GM20000 (cell line): ENCODE measurements around the gene KRTAP10-6.
"Not testable (repeated sequence)": the region's sequence is repeated elsewhere in the genome, so short reads cannot be mapped to it uniquely, and the experiment has no call there.

Experiments
- DNase-seq: peaks from one replicate; pipeline ENCODE4 v3.0.0; 2012; ENCODE audit warnings: low spot score
- TF ChIP-seq, protein P1 (sequence below): IDR thresholded peaks from 2 replicates; pipeline ENCODE4 v1.5.1; 2012; ENCODE audit warnings: mild to moderate bottlenecking, control low read depth; ENCODE audit errors: extremely low read depth, missing control alignments

KRTAP10-6 gene

DNA sequence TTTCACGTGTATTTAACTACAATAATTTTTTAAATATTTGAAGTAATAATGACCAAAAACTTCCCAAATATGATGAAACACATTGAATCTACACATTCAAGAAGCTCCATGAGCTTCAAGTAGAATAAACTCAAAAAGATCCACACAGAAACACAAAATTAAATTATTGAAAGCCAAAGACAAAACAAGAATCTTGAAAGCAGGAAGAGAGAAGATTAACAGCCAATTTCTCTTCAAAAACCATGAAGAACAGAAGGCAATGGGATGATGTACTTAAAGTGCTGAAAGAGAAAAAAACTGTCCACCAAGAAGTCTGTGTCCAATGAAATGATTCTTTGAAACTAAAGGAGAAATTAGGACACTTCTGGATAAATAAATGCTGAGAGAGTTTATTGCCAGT lies 39.8 kb upstream of the KRTAP10-6 start:
- no peak for DNase-seq

DNA sequence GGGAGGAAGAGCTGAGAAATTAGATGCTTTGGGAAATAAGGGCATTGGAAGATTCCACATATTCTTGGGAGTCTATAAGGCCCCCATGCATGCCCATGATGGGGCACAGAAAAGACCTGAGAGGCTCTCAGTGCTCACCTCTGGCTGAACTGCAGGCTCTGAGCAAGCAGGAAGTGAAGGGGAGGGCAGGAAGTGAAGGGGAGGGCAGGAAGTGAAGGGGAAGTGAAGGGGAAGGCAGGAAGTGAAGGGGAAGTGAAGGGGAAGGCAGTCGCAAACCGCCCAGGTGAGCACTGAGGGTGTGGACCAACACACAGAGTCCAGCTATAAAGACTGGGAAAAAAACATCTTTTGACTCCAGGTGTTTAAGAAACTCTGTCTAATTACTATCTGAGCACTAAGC lies 38.1 kb upstream of the KRTAP10-6 start:
- DNase-seq = no peak

More for the DNA sequence above, 39.8 kb upstream of the KRTAP10-6 start:
- TF ChIP-seq, protein P1, sequence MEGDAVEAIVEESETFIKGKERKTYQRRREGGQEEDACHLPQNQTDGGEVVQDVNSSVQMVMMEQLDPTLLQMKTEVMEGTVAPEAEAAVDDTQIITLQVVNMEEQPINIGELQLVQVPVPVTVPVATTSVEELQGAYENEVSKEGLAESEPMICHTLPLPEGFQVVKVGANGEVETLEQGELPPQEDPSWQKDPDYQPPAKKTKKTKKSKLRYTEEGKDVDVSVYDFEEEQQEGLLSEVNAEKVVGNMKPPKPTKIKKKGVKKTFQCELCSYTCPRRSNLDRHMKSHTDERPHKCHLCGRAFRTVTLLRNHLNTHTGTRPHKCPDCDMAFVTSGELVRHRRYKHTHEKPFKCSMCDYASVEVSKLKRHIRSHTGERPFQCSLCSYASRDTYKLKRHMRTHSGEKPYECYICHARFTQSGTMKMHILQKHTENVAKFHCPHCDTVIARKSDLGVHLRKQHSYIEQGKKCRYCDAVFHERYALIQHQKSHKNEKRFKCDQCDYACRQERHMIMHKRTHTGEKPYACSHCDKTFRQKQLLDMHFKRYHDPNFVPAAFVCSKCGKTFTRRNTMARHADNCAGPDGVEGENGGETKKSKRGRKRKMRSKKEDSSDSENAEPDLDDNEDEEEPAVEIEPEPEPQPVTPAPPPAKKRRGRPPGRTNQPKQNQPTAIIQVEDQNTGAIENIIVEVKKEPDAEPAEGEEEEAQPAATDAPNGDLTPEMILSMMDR = no peak

GRCh38 chr21:44628707-44629391 lies 36.5 kb upstream of the KRTAP10-6 start:
- TF ChIP-seq, protein P1 = no peak
- no peak for DNase-seq

More for the DNA sequence above, 38.1 kb upstream of the KRTAP10-6 start:
- TF ChIP-seq, protein P1 = no peak

DNA sequence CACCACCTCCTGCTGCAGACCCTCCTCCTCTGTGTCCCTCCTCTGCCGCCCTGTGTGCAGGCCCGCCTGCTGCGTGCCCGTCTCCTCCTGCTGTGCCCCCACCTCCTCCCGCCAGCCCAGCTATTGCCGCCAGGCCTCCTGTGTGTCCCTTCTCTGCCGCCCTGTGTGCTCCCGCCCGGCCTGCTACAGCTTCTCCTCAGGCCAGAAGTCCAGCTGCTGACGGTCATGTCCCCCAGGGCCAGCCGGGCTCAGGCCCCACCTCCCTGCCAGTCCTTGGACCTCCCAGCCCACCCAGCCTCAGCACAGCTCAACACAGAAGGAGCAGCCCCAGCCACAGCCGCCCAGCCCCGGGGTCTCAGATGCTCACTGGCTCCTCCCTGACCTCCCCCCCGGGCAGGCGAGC lies 35.5 kb upstream of the KRTAP10-6 start:
- not testable (repeated sequence) for DNase-seq

- not testable (repeated sequence) for DNase-seq
These were observed 35.0 kb upstream of the KRTAP10-6 start for GRCh38 chr21:44627181-44627822.

DNA sequence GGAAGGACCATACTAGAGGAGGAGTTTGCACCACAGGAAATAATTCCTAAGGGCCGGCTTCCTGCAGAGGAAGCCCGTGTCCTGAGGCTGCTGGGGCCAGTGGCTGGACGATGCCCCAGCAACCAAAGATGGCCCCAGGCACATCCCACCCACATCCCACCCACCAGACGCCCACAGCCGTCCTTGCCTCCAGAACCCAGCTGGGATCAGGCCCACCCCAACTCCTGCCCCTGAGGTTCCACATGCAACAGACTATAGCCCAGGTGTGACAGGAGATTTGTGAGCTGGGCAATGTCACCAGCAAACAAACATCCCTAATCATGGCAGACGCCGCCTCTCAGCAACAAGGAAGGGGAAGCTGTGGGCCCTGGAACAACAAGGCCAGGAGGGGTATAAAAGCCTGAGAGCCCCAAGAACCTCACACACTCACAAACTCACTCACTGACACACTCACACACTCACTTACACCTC lies 34.4 kb upstream of the KRTAP10-6 start, which contains the start of gene KRTAP10-9:
Gene KRTAP10-9, plus strand, starts transcription at position 421 of the 471 bp plus-strand sequence. CDS start 79 bp downstream, outside the sequence.
- TF ChIP-seq, protein P1 = no peak
- no peak for DNase-seq

- TF ChIP-seq, protein P1 = no peak
These were observed 34.0 kb upstream of the KRTAP10-6 start for GRCh38 chr21:44626262-44626661.

GRCh38 chr21:44625756-44626155 lies 33.5 kb upstream of the KRTAP10-6 start:
- TF ChIP-seq, protein P1 = no peak

More at GRCh38 chr21:44626262-44626661, 34.0 kb upstream of the KRTAP10-6 start:
- no peak for DNase-seq

More at GRCh38 chr21:44625756-44626155, 33.5 kb upstream of the KRTAP10-6 start:
- DNase-seq = no peak
